Activated CD4-positive, CD25-positive, alpha-beta regulatory T cell (primary cell): ENCODE measurements around the gene PLEKHG2.
"Not testable (repeated sequence)": the region's sequence is repeated elsewhere in the genome, so short reads cannot be mapped to it uniquely, and the experiment has no call there.

ENCODE experiments used
- DNase-seq, 4 experiments: peaks; one replicate each; lab custom pipeline; 2025; lab: John Stamatoyannopoulos, UW

The PLEKHG2 gene, protein sequence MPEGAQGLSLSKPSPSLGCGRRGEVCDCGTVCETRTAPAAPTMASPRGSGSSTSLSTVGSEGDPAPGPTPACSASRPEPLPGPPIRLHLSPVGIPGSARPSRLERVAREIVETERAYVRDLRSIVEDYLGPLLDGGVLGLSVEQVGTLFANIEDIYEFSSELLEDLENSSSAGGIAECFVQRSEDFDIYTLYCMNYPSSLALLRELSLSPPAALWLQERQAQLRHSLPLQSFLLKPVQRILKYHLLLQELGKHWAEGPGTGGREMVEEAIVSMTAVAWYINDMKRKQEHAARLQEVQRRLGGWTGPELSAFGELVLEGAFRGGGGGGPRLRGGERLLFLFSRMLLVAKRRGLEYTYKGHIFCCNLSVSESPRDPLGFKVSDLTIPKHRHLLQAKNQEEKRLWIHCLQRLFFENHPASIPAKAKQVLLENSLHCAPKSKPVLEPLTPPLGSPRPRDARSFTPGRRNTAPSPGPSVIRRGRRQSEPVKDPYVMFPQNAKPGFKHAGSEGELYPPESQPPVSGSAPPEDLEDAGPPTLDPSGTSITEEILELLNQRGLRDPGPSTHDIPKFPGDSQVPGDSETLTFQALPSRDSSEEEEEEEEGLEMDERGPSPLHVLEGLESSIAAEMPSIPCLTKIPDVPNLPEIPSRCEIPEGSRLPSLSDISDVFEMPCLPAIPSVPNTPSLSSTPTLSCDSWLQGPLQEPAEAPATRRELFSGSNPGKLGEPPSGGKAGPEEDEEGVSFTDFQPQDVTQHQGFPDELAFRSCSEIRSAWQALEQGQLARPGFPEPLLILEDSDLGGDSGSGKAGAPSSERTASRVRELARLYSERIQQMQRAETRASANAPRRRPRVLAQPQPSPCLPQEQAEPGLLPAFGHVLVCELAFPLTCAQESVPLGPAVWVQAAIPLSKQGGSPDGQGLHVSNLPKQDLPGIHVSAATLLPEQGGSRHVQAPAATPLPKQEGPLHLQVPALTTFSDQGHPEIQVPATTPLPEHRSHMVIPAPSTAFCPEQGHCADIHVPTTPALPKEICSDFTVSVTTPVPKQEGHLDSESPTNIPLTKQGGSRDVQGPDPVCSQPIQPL (N-terminal part only)

DNA sequence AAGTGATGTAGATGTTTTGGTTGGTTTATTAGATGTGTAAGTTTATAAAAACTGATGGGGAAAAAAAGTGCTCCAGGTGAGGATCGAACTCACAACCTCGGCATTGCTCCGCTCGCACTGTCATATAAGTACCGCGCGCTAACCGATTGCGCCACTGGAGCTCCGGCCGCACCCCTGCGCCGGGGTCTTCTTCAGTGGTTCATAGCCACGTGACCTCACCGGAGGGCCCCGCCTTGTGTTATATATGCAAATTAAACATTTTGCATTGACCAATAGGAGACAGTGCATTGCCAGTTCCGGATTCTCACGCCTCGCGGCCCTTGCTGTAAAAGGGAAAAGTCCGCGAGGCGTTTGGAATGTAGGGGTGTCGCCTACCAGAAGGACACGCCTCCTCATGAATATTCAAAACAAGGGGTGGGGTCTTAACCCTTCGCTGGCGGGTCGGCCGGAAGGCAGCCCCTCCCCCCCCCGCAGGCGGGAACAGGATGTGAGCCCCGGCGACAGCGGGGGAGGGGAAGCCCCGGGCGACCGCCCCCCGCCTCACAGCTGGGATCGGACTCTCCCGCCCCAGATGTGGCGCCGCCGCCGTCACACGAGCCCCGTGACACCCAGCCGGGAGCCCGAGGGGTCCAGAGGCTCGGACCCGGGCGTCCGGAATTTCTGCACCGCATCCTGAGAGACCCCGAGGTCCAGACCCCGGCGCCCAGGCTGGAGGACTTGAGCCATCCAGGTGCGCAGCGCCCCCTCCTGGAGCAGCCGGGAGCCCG is at the start of gene PLEKHG2:
Gene PLEKHG2 (plus strand): TSS at position 570 of the 767 bp plus-strand sequence. CDS start 1,418 bp downstream, outside the sequence.
- DNase-seq = peak; percentile 98 to 99 (median 98)

DNA sequence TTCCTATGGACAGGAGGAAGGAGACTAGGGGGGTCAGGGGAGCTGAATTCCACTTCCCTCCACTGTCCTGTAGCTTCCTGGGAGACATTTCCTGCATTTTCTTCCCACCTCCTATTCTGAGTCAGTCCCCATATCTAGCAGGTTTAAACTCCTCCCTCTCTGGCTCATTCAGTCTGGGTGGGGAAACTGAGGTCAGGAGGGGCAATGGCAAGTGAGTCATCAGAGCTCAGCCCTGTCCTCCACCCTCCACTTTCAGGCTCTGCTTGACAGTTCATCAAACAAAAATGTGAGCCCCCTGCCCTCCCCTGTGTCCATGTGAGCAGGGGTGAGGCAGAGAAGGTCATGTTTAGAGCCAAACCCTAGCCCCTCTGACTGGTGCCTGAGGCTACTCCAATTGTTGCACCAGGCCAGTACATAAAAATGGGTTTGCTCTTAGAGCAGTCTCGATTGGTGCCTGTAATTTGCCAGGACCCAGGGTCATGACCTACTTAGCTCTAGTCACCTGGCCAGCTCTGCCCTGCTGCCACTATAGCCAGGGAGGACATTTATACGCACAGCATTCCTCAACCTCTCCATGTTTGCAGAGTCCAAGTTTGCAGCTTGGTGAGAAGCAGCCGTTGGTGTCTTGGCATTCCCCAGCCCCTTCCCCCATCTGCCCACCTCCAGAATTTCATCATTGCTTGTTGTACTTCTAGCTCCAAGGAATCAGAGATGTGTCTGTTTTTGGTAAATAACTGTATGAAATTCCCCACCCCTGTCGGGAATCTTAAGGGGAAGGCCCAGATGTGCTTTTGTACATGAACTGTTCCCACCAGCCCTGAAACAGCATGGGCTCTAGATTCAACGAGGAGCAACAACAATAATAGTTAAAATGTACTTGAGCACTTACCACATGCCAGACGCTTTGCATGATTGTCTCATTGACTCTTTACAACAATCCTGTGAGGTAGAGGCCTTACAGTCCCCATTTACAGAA is 49.5 kb upstream of the PLEKHG2 start:
- no peak for DNase-seq

DNA sequence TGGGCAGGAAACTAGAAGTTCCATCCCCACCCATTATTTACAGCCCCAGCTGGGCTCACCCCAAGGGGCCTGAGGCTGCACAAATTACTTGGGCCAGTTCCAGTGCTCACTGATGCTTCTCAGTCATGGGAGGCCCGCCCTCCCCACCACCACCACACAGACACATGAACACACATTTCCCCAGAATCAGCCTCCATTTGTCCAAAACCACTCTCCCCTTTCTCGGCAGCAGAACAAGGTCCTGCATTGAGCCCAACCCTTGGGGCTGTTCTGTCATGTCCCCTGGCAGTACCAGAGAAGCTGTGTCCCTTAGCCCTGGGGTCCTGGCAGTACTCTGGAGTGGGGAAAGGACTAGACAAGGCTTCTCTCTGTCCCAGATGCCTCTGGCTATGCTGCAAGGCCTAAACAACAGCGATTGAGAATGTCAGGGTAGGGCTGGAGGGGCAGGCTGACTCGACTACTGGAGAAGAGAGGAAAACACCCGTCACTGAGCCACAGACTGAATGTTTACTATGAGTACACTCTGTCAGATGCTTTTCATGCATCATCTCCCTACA is 48.5 kb upstream of the PLEKHG2 start:
- DNase-seq = no peak

DNA sequence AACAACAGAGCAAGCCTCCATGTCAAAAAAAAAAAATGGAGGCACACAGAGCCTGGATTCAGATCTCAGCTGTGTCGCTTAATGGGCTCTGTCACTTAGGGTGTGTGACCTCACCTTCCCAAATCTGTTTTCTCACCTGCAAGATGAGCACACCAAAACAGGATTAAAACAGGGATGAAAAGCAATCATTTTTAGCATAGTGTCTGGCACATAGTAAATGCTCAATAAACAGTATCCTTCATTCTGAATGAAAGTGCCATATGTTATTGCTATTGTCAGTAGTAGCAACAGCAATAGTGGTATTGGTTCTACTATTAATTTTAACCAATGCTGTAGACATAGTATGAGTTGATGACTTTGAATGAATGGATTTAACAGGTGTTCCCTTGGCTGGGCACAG is 46.9 kb upstream of the PLEKHG2 start:
- DNase-seq = no peak

DNA sequence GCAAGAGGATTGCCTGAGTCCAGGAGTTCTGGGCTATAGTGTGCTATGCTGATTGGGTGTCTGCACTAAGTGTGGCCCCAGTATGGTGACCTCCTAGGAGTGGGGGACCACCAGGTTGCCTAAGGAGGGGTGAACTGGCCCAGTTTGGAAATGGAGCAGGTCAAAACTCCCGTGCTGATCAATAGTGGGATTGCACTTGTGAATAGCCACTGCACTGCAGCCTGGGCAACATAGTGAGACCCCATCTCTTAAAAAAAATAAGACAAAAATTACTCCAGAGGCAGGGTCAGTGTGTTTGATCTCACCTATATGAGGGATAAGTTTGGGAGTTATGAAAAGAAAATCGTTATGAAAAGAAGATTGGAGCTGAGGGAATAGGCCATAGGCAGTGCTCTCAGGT is 43.3 kb upstream of the PLEKHG2 start:
- DNase-seq = no peak

DNA sequence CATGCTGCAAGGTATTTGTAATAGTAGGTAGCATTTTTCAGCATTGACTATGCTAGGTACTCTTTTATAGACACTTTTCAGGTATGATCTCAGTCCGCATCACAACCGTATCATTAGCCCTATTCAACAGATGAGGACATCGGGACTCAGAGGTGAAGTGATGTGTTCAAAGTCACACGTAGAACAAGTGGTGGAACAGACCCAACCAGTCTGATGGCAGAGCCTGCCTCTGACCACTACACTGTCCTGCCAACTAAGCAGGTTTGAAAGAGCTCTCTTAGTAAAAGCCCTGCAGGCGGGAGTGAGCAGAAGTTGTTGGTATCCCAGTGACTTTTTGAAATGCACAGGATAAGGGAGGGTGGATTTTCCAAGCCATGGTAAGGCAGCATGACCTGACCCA is 41.7 kb upstream of the PLEKHG2 start:
- no peak for DNase-seq

DNA sequence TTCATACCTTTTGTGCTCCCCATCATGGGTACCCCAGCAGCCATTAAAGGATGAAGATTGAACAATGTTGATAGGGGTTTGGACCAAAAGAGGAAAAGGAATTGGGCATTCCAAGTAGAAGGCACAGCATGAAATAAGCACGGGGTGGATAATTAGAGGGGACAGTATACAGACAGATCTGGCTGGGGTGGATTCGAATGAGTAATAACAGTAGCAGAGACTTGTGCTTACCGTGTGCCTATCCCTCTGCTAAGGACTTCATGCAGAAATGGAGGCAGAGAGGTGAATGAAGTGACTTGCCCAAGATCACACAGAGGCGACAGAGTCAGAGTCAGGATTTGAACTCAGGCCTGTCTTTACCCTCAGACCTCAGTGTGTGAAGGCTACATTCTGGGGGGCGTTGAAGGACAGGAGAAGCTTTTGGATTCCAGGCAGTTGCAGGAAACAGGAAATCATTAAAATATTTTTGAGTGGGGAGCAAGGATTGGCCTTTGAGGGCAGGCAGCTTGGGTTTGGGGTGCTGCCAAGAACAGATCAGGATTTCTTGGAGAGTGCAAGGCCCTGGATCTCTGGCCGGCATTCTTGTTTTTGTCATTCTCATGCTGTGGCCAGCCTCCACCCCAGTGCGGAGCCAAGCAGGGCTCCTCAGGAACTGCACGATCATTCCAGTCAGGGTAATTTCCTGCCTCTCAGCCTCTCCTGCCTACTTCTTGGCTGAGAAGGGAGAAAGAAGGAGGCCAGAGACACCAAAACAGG is 40.2 kb upstream of the PLEKHG2 start:
- no peak for DNase-seq

DNA sequence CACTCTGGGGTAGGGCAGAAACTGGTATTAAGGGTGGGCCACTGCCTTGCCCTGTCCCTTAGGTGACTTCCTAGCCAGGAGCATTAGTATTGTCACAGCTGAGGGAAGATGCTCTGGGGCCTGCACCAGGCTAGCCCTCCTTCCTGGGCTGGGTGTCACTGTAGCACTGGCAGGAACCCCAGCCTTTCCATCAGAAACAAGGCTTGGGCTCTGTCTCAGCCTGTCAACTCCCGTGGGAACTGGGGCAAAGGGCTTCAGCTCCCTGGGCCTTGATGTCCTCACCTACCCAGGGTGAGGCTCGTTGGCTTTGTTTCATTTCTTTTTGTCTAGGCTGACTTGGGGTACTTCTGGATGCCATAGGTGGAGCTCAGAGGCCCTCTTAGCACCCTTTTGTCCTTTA is 39.5 kb upstream of the PLEKHG2 start:
- no peak for DNase-seq

DNA sequence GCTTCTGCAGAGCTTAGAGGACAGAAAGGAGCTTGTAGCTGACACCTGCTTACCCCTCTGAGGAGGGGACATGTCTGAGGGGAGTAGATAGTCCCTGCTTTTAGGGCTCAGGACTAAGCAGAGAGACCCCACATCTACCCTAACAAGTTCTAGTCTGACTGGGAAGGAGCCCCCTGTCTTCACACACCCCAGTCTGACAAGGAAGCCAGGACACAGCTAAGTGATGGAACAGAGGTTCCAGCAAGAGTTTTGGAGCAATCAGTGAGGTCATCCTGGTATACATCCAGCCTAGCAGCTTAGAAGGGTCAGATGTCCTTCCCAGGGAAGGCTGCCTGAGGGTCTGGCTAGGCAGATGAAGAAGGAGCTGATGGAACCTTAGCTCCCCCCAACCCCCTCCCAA is 36.5 kb upstream of the PLEKHG2 start:
- DNase-seq = no peak

DNA sequence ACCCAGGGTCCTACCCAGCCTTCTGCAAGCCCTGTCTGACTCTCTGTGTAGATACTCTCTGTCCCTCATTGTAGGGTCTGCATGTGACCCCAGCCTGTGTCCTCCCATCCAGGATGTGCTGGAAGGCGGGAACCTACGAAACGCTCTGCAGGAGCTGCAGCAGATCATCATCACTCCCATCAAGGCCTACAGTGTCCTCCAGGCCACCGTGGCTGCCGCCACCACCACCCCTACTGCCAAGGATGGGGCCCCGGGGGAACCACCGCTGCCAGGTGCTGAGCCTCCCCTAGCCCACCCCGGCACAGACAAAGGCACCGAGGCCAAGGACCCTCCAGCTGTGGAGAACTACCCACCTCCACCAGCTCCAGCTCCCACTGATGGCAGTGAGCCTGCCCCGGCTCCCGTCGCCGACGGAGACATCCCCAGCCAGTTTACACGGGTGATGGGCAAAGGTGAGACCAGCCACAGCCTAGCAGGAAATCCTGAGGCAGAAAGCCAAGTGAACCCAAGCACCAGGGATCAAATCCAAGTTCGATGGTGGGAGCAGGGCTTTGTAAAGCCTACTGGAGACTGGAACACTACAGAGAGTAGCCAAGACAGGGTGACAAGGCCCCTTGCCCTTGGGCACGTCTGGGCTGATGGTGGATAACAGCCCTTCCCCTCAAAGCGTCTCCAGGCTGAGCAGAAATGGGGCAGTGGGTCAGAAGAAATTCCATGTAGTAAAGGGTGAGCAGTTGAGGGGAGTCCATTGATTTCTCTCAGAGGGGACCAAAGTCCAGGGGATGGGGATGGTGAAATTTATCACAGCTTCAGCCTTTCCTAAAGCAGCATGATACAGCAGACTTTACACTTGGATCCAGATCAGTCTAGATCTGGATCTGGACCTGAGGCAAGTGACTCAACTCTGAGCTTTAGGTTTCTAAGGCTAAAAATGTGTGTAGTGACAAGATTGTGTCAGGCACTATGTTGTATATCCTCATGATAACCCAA is 34.8 kb upstream of the PLEKHG2 start:
- no peak for DNase-seq

DNA sequence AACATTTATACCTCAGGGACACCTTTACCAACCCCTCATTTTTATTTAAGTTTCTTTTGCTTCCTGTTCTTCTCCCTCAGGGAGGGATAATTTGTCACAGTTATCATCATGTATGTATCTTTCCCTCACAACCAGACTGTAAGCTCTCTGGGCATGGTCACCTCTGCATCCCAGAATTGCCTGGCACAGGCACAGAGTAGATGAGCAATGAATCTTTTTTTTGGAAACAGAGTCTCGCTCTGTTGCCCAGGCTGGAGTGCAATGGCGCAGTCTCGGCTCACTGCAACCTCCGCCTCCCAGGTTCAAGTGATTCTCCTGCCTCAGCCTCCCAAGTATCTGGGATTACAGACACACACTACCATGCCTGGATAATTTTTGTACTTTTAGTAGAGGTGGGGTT is 33.1 kb upstream of the PLEKHG2 start:
- DNase-seq = not testable (repeated sequence)

DNA sequence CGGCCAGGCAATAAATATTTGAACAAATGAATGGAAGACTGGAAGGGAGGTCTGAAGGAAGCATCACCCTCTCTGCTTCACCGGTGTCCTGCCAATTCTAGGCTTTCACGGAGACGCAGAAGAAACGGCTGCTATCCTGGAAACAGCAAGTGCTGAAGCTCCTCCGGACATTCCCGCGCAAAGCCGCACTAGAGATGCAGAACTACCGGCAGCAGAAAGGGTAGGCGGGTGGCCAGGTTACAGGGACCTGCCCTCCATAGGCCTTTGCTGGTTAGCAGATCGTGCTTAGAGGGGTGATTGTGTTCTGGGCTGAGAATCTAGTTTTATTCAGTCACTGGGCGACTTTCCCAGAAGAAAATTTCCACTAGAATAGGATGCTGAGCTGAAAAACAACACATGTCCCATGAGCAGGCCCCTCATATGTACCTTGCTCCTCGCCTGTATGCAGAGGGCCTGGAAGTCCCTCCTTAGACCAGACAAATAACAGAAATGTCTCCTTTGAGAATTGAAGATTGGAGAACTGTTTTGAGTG is 32.5 kb upstream of the PLEKHG2 start:
- DNase-seq = no peak

DNA sequence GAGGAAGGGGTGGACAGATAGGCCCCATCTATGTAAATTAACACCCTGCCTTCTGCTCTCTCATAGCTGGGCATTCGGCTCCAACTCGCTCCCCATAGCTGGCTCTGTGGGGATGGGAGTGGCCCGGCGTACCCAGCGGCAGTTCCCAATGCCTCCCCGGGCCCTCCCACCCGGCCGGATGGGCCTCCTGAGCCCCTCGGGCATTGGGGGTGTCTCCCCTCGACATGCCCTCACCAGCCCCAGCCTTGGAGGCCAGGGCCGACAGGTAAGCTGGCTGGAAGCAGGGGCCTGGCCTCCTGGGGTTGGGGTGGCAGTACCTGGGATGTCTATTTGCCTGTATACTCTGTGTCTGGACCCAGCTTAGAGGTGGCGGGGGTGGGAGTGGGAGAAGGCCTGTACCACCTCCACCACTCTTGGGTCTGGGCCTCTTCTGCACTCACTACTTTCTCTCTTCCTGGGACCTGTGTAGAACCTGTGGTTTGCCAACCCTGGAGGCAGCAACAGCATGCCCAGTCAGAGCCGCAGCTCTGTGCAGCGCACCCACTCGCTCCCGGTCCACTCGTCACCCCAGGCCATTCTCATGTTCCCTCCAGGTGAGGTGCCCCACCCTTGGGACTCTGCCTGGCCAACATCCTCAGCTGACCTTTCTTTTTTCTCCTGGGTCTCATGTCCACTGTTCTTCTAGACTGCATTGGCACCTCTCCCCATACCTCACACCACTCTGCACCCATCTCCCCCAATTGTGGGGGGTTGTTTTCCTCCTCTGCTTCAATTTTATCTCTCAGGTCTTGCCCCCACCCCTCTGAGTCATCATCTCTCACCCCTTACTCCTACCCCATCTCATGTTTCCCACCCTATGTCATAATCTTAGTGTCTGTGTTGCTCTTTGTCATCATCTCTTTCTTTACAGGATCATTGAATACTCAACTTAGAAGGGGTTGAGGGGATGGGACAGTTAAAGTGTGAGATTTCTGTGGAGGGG is 31.7 kb upstream of the PLEKHG2 start:
- no peak for DNase-seq

DNA sequence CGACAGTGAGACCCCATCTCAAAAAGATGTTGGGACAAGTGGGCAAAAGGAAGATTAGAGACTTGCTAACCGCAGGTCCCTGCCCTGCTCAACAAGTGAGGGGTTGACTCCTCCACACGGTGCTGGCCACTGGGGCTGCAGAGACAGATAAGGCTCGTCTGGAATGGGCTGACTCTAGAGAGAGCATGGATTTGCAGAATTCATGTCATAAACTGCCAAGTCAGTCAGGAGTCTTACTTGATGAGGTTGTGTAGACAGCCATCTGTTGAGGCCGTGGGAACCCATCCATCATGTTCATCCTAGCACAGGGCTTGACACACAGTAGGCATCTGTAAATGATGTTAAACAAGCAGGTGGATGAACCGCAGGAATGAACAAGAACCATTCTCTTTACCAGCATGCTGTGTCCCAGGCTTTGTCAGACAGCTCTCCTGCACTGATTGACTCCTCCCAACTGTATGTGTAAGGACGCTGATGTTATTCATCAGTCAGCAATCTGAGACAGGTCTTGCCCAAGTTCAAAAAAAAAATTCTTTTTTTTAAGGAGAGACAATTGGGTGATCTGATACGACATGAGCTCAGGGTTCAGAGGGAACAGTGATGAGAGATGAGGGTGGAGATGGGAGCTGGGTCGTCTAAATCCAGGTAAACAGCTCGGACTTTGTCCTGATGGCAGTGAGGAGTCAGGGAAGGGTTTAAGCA is 30.4 kb upstream of the PLEKHG2 start:
- DNase-seq = no peak

DNA sequence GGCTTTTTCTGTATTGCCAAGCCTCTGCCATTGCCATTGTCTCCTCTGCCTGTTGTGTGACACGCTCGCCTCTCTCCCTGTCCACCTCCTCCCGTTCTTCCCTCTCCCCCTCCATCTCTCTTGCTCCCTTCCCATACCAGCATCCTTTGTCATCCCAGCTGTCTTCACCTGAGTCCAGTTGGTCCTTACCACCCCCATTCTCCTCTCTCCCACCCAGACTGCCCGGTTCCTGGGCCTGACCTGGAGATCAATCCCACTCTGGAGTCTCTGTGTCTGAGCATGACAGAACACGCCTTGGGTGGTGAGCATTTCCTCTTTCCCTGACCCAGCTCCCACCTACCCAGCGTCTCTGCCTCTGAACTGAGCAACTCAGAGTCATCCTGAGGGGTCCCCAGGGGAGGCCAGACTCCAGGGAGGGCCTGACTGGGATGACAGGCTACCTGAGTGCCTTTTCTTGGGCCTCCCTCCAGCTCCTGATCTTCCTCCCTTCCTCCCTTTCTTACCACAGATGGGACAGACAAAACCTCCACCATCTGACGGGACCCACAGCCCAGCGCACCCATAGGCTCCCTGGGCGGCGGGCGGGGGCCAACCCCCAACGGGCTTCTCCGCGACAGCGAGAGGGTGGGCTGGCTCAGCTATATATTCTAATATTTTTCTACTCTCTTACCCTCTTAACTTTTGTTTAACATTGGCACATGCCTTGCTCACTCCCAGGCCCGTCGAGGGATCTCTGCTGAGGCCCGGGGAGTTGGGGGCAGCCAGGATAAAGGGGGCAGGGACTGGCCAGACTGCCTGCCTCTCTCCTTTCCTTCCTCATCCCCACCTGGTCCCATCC is 29.3 kb upstream of the PLEKHG2 start:
- DNase-seq = no peak
